ENCODE data around the gene PGAP1. TPM values are rescaled to one million over a fixed set of nuclear protein-coding genes. Genes with fewer than 3 reads are reported as not detected.

Gene PGAP1, protein sequence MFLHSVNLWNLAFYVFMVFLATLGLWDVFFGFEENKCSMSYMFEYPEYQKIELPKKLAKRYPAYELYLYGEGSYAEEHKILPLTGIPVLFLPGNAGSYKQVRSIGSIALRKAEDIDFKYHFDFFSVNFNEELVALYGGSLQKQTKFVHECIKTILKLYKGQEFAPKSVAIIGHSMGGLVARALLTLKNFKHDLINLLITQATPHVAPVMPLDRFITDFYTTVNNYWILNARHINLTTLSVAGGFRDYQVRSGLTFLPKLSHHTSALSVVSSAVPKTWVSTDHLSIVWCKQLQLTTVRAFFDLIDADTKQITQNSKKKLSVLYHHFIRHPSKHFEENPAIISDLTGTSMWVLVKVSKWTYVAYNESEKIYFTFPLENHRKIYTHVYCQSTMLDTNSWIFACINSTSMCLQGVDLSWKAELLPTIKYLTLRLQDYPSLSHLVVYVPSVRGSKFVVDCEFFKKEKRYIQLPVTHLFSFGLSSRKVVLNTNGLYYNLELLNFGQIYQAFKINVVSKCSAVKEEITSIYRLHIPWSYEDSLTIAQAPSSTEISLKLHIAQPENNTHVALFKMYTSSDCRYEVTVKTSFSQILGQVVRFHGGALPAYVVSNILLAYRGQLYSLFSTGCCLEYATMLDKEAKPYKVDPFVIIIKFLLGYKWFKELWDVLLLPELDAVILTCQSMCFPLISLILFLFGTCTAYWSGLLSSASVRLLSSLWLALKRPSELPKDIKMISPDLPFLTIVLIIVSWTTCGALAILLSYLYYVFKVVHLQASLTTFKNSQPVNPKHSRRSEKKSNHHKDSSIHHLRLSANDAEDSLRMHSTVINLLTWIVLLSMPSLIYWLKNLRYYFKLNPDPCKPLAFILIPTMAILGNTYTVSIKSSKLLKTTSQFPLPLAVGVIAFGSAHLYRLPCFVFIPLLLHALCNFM
- total RNA-seq (2021) (25.2 to 29.4 TPM (median 28.2 TPM) in 3 replicates), Bru-seq, nascent RNA (percentile 82 among the genes with signal in this experiment)
- long read RNA-seq, experiment 1, full-length matches to known transcripts = 13 of 64 reads
- long read RNA-seq, experiment 1, partial matches to known transcripts = 8 of 64 reads
- long read RNA-seq, experiment 1, other reads (novel, unspliced or antisense) = 43 of 64 reads
- long read RNA-seq, experiment 2, full-length matches to known transcripts = 2 of 32 reads
- long read RNA-seq, experiment 2, partial matches to known transcripts = 2 of 32 reads
- long read RNA-seq, experiment 2, other reads (novel, unspliced or antisense) = 28 of 32 reads
- long read RNA-seq, experiment 3, partial matches to known transcripts = 1 of 3 reads
- long read RNA-seq, experiment 3, other reads (novel, unspliced or antisense) = 2 of 3 reads

DNA sequence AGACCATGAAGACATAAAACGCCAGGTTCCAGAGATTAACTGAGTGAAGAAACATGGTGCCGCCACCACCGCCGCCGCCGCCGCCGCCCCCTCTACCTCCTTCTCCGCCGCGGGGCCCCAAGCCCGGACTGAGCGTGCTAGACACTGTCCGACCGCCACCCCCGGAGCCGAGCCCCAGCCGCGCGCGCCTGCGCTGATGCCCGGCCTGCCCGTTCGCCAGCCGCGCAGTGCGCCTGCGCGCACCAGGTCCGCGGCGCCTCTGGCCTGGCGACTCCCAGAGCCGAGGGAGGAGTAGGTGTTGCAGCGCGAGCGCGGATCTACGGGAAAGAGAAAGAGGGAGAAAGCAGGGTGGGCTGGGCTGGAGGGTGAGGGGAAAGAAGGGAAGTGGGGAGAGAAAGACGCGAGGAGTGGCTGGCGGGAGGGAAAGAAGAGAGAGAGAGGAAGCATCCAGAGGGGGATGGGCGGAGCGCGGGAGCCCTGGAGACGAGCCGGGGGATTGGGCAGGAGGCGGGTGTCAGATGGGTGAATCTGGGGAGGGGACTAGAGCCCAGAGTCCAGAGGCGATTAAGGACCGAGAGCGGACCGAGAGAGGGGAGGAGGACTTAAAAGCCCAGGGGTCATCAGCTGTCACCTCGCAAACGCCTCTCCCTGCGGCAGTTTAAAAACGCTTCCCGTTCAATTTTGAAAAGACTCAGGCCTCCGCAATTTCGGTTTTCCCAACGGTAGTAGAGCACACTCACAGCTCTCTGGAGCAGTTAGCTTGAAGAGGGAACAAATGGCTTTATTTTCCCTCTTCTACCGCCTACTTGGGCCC lies at the start of gene PGAP1:
TSS of gene PGAP1 (minus strand) at position 146 of the 814 bp plus-strand sequence. CDS start at position 55, 91 bp downstream.
- CTCF ChIA-PET = interaction anchor here (0.7 kb wide), 1 partner anchor 186 kb away, joined by 3 read pairs; no protein-coding TSS in a partner anchor
- Mint-ChIP-seq H3K9me3 (no peaks in the 10 kb centered on the region), H3K27ac (peak within 1 kb of the TSS; percentile 98), H3K27me3 (ENCODE audit: low read depth) (peaks cover 5% of the 10 kb centered on the region), H3K4me3 (peak within 1 kb of the TSS; percentile 98), H3K4me1 (peaks cover 24% of the 10 kb centered on the region), H3K36me3 (no peaks in the 10 kb centered on the region)
- DNase-seq (ENCODE audit: low spot score) = peak; percentile 90
- POLR2A ChIA-PET = interaction anchor here (0.6 kb wide), 1 partner anchor 115 kb away, joined by 3 read pairs; no protein-coding TSS in a partner anchor
- ATAC-seq = peak; percentile 84
- TF ChIP-seq FOXK1 (CRISPR knock-in tag; IDR thresholded peaks at IDR 0.05) (peak; percentile 37; the same call in 1 of the 2 replicates), NFE2L1 (CRISPR knock-in tag; IDR thresholded peaks at IDR 0.05) (peak; percentile 65; the same call in 1 of the 2 replicates), MYBL2 (CRISPR knock-in tag; IDR thresholded peaks at IDR 0.05) (0 out of 2 replicates have a peak, but pooled peaks have one; percentile 37), IRF2 (CRISPR knock-in tag; IDR thresholded peaks at IDR 0.05; ENCODE audit: borderline replicate concordance, low read depth) (no peak), SMAD3 (CRISPR knock-in tag; IDR thresholded peaks at IDR 0.05; ENCODE audit: borderline replicate concordance) (peak; percentile 60; the same call in 1 of the 2 replicates), ZBTB21 (CRISPR knock-in tag; IDR thresholded peaks at IDR 0.05; ENCODE audit: borderline replicate concordance) (peak; percentile 53; the same call in 1 of the 2 replicates)
- TF ChIP-seq, protein P1, sequence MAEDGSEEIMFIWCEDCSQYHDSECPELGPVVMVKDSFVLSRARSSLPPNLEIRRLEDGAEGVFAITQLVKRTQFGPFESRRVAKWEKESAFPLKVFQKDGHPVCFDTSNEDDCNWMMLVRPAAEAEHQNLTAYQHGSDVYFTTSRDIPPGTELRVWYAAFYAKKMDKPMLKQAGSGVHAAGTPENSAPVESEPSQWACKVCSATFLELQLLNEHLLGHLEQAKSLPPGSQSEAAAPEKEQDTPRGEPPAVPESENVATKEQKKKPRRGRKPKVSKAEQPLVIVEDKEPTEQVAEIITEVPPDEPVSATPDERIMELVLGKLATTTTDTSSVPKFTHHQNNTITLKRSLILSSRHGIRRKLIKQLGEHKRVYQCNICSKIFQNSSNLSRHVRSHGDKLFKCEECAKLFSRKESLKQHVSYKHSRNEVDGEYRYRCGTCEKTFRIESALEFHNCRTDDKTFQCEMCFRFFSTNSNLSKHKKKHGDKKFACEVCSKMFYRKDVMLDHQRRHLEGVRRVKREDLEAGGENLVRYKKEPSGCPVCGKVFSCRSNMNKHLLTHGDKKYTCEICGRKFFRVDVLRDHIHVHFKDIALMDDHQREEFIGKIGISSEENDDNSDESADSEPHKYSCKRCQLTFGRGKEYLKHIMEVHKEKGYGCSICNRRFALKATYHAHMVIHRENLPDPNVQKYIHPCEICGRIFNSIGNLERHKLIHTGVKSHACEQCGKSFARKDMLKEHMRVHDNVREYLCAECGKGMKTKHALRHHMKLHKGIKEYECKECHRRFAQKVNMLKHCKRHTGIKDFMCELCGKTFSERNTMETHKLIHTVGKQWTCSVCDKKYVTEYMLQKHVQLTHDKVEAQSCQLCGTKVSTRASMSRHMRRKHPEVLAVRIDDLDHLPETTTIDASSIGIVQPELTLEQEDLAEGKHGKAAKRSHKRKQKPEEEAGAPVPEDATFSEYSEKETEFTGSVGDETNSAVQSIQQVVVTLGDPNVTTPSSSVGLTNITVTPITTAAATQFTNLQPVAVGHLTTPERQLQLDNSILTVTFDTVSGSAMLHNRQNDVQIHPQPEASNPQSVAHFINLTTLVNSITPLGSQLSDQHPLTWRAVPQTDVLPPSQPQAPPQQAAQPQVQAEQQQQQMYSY (CRISPR knock-in tag; IDR thresholded peaks at IDR 0.05) = peak; percentile 67; the same call in 1 of the 2 replicates
- TF ChIP-seq, protein P2, sequence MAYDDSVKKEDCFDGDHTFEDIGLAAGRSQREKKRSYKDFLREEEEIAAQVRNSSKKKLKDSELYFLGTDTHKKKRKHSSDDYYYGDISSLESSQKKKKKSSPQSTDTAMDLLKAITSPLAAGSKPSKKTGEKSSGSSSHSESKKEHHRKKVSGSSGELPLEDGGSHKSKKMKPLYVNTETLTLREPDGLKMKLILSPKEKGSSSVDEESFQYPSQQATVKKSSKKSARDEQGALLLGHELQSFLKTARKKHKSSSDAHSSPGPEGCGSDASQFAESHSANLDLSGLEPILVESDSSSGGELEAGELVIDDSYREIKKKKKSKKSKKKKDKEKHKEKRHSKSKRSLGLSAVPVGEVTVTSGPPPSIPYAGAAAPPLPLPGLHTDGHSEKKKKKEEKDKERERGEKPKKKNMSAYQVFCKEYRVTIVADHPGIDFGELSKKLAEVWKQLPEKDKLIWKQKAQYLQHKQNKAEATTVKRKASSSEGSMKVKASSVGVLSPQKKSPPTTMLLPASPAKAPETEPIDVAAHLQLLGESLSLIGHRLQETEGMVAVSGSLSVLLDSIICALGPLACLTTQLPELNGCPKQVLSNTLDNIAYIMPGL (CRISPR knock-in tag; IDR thresholded peaks at IDR 0.05) = peak; percentile 77
- TF ChIP-seq, protein P3, sequence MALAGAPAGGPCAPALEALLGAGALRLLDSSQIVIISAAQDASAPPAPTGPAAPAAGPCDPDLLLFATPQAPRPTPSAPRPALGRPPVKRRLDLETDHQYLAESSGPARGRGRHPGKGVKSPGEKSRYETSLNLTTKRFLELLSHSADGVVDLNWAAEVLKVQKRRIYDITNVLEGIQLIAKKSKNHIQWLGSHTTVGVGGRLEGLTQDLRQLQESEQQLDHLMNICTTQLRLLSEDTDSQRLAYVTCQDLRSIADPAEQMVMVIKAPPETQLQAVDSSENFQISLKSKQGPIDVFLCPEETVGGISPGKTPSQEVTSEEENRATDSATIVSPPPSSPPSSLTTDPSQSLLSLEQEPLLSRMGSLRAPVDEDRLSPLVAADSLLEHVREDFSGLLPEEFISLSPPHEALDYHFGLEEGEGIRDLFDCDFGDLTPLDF (CRISPR knock-in tag; IDR thresholded peaks at IDR 0.05) = no peak
- TF ChIP-seq, protein P4, sequence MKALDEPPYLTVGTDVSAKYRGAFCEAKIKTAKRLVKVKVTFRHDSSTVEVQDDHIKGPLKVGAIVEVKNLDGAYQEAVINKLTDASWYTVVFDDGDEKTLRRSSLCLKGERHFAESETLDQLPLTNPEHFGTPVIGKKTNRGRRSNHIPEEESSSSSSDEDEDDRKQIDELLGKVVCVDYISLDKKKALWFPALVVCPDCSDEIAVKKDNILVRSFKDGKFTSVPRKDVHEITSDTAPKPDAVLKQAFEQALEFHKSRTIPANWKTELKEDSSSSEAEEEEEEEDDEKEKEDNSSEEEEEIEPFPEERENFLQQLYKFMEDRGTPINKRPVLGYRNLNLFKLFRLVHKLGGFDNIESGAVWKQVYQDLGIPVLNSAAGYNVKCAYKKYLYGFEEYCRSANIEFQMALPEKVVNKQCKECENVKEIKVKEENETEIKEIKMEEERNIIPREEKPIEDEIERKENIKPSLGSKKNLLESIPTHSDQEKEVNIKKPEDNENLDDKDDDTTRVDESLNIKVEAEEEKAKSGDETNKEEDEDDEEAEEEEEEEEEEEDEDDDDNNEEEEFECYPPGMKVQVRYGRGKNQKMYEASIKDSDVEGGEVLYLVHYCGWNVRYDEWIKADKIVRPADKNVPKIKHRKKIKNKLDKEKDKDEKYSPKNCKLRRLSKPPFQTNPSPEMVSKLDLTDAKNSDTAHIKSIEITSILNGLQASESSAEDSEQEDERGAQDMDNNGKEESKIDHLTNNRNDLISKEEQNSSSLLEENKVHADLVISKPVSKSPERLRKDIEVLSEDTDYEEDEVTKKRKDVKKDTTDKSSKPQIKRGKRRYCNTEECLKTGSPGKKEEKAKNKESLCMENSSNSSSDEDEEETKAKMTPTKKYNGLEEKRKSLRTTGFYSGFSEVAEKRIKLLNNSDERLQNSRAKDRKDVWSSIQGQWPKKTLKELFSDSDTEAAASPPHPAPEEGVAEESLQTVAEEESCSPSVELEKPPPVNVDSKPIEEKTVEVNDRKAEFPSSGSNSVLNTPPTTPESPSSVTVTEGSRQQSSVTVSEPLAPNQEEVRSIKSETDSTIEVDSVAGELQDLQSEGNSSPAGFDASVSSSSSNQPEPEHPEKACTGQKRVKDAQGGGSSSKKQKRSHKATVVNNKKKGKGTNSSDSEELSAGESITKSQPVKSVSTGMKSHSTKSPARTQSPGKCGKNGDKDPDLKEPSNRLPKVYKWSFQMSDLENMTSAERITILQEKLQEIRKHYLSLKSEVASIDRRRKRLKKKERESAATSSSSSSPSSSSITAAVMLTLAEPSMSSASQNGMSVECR (CRISPR knock-in tag; IDR thresholded peaks at IDR 0.05; ENCODE audit: borderline replicate concordance) = 0 out of 2 replicates have a peak, but pooled peaks have one; percentile 32
- TF ChIP-seq, protein P5, sequence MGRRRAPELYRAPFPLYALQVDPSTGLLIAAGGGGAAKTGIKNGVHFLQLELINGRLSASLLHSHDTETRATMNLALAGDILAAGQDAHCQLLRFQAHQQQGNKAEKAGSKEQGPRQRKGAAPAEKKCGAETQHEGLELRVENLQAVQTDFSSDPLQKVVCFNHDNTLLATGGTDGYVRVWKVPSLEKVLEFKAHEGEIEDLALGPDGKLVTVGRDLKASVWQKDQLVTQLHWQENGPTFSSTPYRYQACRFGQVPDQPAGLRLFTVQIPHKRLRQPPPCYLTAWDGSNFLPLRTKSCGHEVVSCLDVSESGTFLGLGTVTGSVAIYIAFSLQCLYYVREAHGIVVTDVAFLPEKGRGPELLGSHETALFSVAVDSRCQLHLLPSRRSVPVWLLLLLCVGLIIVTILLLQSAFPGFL (CRISPR knock-in tag; IDR thresholded peaks at IDR 0.05; ENCODE audit: borderline replicate concordance) = no peak
- TF ChIP-seq, protein P6, sequence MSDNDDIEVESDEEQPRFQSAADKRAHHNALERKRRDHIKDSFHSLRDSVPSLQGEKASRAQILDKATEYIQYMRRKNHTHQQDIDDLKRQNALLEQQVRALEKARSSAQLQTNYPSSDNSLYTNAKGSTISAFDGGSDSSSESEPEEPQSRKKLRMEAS (CRISPR knock-in tag; IDR thresholded peaks at IDR 0.05) = peak; percentile 35; the same call in 1 of the 2 replicates
- TF ChIP-seq, protein P7, sequence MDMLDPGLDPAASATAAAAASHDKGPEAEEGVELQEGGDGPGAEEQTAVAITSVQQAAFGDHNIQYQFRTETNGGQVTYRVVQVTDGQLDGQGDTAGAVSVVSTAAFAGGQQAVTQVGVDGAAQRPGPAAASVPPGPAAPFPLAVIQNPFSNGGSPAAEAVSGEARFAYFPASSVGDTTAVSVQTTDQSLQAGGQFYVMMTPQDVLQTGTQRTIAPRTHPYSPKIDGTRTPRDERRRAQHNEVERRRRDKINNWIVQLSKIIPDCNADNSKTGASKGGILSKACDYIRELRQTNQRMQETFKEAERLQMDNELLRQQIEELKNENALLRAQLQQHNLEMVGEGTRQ (CRISPR knock-in tag; IDR thresholded peaks at IDR 0.05) = peak; percentile 20; the same call in 1 of the 2 replicates

All from WTC11 (cell line).